H9 (cell line): ENCODE results near the gene CSMD2. TPM values are rescaled to one million over a fixed set of nuclear protein-coding genes. Genes with fewer than 3 reads are reported as not detected.

Source experiments
- DNase-seq: peaks from one replicate; pipeline ENCODE4 v3.0.0-alpha.2; 2017
- H2AFZ ChIP-seq: one replicate; pipeline ENCODE4 v1.6.1; 2013; ENCODE audit warnings: mild to moderate bottlenecking, low read length, control low read depth, moderate library complexity
- H2AK5ac ChIP-seq: 2 replicates; pipeline ENCODE4 v1.6.1; 2013; ENCODE audit warnings: low read length, control low read depth, mixed read lengths; ENCODE audit not compliant: insufficient read length
- H2BK120ac ChIP-seq: one replicate; pipeline ENCODE4 v1.6.1; 2013; ENCODE audit warnings: low read depth, mild to moderate bottlenecking, low read length, control low read depth, inconsistent platforms; ENCODE audit not compliant: poor library complexity, severe bottlenecking
- H2BK12ac ChIP-seq: 2 replicates; pipeline ENCODE4 v1.6.1; 2013; ENCODE audit warnings: low read length, control low read depth, mixed read lengths, low read depth; ENCODE audit not compliant: insufficient read length
- H2BK15ac ChIP-seq: 2 replicates; pipeline ENCODE4 v1.6.1; 2013; ENCODE audit warnings: low read depth, low read length, control low read depth
- H2BK20ac ChIP-seq: one replicate; pipeline ENCODE4 v1.6.1; 2013; ENCODE audit warnings: low read depth, mild to moderate bottlenecking, low read length, control low read depth, inconsistent platforms; ENCODE audit not compliant: poor library complexity, severe bottlenecking
- H2BK5ac ChIP-seq: 2 replicates; pipeline ENCODE4 v1.6.1; 2013; ENCODE audit warnings: low read length, control low read depth, mixed read lengths; ENCODE audit not compliant: insufficient read length
- H3K14ac ChIP-seq: 2 replicates; pipeline ENCODE4 v1.6.1; 2013; ENCODE audit warnings: low read length, control low read depth; ENCODE audit not compliant: insufficient read depth
- H3K18ac ChIP-seq: 2 replicates; pipeline ENCODE4 v1.6.1; 2013; ENCODE audit warnings: low read depth, mild to moderate bottlenecking, mixed read lengths, low read length, control low read depth; ENCODE audit not compliant: insufficient read length
- H3K23ac ChIP-seq: 2 replicates; pipeline ENCODE4 v1.6.1; 2013; ENCODE audit warnings: low read length, control low read depth, mixed read lengths, low read depth; ENCODE audit not compliant: insufficient read length
- H3K23me2 ChIP-seq: 2 replicates; pipeline ENCODE4 v1.6.1; 2013; ENCODE audit warnings: low read depth, mild to moderate bottlenecking, mixed read lengths, low read length, control low read depth; ENCODE audit not compliant: insufficient read length, poor library complexity, severe bottlenecking
- H3K27ac ChIP-seq: 2 replicates; pipeline ENCODE4 v1.5.1; 2013; ENCODE audit warnings: low read length, control low read depth, mixed read lengths, low read depth; ENCODE audit not compliant: insufficient read length
- H3K27me3 ChIP-seq: 2 replicates; pipeline ENCODE4 v1.6.1; 2013; ENCODE audit warnings: low read length, control low read depth, inconsistent platforms; ENCODE audit not compliant: insufficient read depth
- H3K4ac ChIP-seq: 2 replicates; pipeline ENCODE4 v1.6.1; 2013; ENCODE audit warnings: low read depth, mild to moderate bottlenecking, control low read depth, inconsistent platforms, low read length, moderate library complexity
- H3K4me1 ChIP-seq: 2 replicates; pipeline ENCODE4 v1.6.1; 2013; ENCODE audit warnings: low read length, control low read depth, inconsistent platforms; ENCODE audit not compliant: insufficient read depth
- H3K4me2 ChIP-seq: 2 replicates; pipeline ENCODE4 v1.6.1; 2013; ENCODE audit warnings: low read length, control low read depth, mixed read lengths; ENCODE audit not compliant: insufficient read length, insufficient read depth
- H3K56ac ChIP-seq: 2 replicates; pipeline ENCODE4 v1.6.1; 2013; ENCODE audit warnings: low read depth, mild to moderate bottlenecking, mixed read lengths, low read length, control low read depth; ENCODE audit not compliant: insufficient read length
- H3K79me1 ChIP-seq: 2 replicates; pipeline ENCODE4 v1.6.1; 2013; ENCODE audit warnings: low read depth, mild to moderate bottlenecking, moderate library complexity, low read length, control low read depth, inconsistent platforms; ENCODE audit not compliant: insufficient read depth, poor library complexity, severe bottlenecking
- H3K79me2 ChIP-seq: 2 replicates; pipeline ENCODE4 v1.6.1; 2013; ENCODE audit warnings: low read length, control low read depth, inconsistent platforms; ENCODE audit not compliant: insufficient read depth
- H3K9ac ChIP-seq: 2 replicates; pipeline ENCODE4 v1.6.1; 2013; ENCODE audit warnings: low read length, control low read depth, mixed read lengths; ENCODE audit not compliant: insufficient read length; ENCODE audit errors: extremely low read depth
- H3K9me3 ChIP-seq: one replicate; pipeline ENCODE4 v1.6.1; 2013; ENCODE audit warnings: low read depth, low read length, inconsistent platforms; ENCODE audit not compliant: control insufficient read depth
- H3T11ph ChIP-seq: one replicate; pipeline ENCODE4 v1.6.1; 2013; ENCODE audit warnings: mild to moderate bottlenecking, low read length, control low read depth, inconsistent platforms
- H4K20me1 ChIP-seq: one replicate; pipeline ENCODE4 v1.6.1; 2013; ENCODE audit not compliant: control insufficient read depth, insufficient read length, insufficient read depth
- H4K5ac ChIP-seq: 2 replicates; pipeline ENCODE4 v1.6.1; 2013; ENCODE audit warnings: low read depth, mild to moderate bottlenecking, mixed read lengths, low read length, control low read depth; ENCODE audit not compliant: insufficient read length
- H4K8ac ChIP-seq: replicated peaks from 2 replicates; pipeline ENCODE4 v1.6.1; 2013; ENCODE audit warnings: low read length, control low read depth, mixed read lengths, low read depth; ENCODE audit not compliant: insufficient read length
- H4K91ac ChIP-seq: 2 replicates; pipeline ENCODE4 v1.6.1; 2013; ENCODE audit warnings: low read depth, mild to moderate bottlenecking, moderate library complexity, mixed read lengths, low read length, control low read depth; ENCODE audit not compliant: insufficient read length
- H3K27ac Mint-ChIP-seq, 3 experiments: 2 replicates in 2 of 3; 3 replicates in 1 of 3; pipeline ENCODE4 v1.8.0; 2020 to 2021; ENCODE audit warnings: mixed read lengths in 3 of 3, mild to moderate bottlenecking in 1 of 3, moderate library complexity in 1 of 3
- H3K27me3 Mint-ChIP-seq: 2 replicates; pipeline ENCODE4 v1.8.0; 2021; ENCODE audit warnings: low read depth, mild to moderate bottlenecking, moderate library complexity, mixed read lengths
- H3K36me3 Mint-ChIP-seq, 3 experiments: 2 replicates in 2 of 3; 3 replicates in 1 of 3; pipeline ENCODE4 v1.8.0; 2020 to 2021; ENCODE audit warnings: low read depth in 3 of 3, mixed read lengths in 3 of 3; ENCODE audit not compliant: insufficient read depth in 1 of 3
- H3K4me1 Mint-ChIP-seq, 2 experiments: 2 replicates each; pipeline ENCODE4 v1.8.0; 2020; ENCODE audit warnings: mixed read lengths in 2 of 2
- H3K4me3 Mint-ChIP-seq, 2 experiments: 2 replicates in 1 of 2; 3 replicates in 1 of 2; pipeline ENCODE4 v1.8.0; 2020 to 2021; ENCODE audit warnings: mild to moderate bottlenecking in 2 of 2, mixed read lengths in 2 of 2, moderate library complexity in 1 of 2
- H3K9me3 Mint-ChIP-seq, 2 experiments: 2 replicates in 1 of 2; 3 replicates in 1 of 2; pipeline ENCODE4 v1.8.0; 2020; ENCODE audit warnings: mild to moderate bottlenecking in 2 of 2, mixed read lengths in 2 of 2, moderate library complexity in 1 of 2
- WGBS: extraction: QIAGEN DNeasy Blood & Tissue Kit; methylation state at CpG from one replicate; pipeline ENCODE4 v1.1.7; 2013; ENCODE audit warnings: missing lambda C conversion rate, low lambda C conversion rate, mixed read lengths; ENCODE audit not compliant: insufficient read length; ENCODE audit errors: extremely low coverage; 5-methylcytosine and 5-hydroxymethylcytosine counted together
- total RNA-seq: library from RNA; stranded (reverse); gene quantifications from 2 replicates; pipeline ENCODE4 v1.2.1, GENCODE V29; 2021
- TF ChIP-seq, protein P1 (sequence below): fragments of 200-600 bp; sonication (generic); conservative IDR thresholded peaks from 3 replicates; pipeline ENCODE4 v1.8.0; 2021; ENCODE audit warnings: antibody characterized with exemption, mild to moderate bottlenecking

CSMD2 gene
- total RNA-seq, 1 experiment from 2014 or later, result 6.4 TPM

DNA sequence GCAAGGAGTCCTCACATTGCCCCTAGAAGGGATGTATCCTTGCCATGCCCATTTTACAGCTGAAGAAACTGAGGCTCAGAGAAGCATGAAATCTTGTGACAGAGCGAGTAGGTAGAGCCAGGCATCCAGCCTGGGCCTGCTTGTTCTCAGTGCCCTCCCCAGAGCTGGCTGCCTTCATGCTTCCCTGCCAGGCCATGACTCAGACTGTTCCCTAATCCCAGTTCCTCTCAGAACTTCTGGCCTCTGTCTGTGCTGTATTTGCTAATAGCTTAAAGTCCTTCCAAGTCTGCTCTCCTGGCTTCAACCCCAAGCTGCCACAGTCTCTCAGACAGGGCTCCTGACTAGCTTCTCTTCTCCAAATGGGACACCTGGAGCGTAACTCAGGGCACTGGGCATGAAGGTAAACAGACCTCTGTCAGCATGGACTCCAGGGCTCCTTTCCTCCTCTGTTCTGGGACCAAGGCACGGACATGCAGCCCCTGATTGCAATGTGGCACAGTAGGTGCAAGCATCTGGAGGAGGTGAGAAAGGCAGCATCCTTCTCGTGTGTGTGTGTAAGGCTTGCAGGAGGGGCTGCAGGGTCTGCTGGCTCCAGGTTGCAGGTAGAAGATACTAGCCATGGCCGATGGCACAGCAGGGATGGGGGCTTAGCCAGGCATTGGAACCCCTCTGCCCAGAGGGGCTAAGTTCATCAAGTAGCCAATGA lies 178.5 kb downstream of the CSMD2 start:
- H2BK120ac ChIP-seq, result no peak overlapping the region
- no peak overlapping the region for H4K5ac ChIP-seq
- H2AFZ ChIP-seq, result no peak overlapping the region
- Mint-ChIP-seq H3K9me3 (no peaks in the 10 kb centered on the region; a peak in 1 of 5 replicates), H3K36me3 (no peaks in the 10 kb centered on the region), H3K4me1 (peaks cover 12 to 21% of the 10 kb centered on the region in 2 experiments), H3K27ac (no peak overlapping the region), H3K4me3 (no peak overlapping the region), H3K27me3 (no peaks in the 10 kb centered on the region)
- H2BK20ac ChIP-seq, result no peak overlapping the region
- no peak overlapping the region for H2AK5ac ChIP-seq
- no peak overlapping the region for H3K23ac ChIP-seq
- H3K18ac ChIP-seq, result no peak overlapping the region
- TF ChIP-seq, protein P1, sequence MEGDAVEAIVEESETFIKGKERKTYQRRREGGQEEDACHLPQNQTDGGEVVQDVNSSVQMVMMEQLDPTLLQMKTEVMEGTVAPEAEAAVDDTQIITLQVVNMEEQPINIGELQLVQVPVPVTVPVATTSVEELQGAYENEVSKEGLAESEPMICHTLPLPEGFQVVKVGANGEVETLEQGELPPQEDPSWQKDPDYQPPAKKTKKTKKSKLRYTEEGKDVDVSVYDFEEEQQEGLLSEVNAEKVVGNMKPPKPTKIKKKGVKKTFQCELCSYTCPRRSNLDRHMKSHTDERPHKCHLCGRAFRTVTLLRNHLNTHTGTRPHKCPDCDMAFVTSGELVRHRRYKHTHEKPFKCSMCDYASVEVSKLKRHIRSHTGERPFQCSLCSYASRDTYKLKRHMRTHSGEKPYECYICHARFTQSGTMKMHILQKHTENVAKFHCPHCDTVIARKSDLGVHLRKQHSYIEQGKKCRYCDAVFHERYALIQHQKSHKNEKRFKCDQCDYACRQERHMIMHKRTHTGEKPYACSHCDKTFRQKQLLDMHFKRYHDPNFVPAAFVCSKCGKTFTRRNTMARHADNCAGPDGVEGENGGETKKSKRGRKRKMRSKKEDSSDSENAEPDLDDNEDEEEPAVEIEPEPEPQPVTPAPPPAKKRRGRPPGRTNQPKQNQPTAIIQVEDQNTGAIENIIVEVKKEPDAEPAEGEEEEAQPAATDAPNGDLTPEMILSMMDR, result no peak
- no peak for DNase-seq
- H3K4ac ChIP-seq, result no peak overlapping the region
- H2BK5ac ChIP-seq, result no peak overlapping the region
- no peaks in the 10 kb centered on the region for H3K23me2 ChIP-seq
- H3T11ph ChIP-seq, result no peak overlapping the region
- no peaks in the 10 kb centered on the region for H4K20me1 ChIP-seq
- WGBS, result no CpG with 5 or more reads among the region's 5 CpGs
- no peaks in the 10 kb centered on the region for H3K27me3 ChIP-seq
- H3K56ac ChIP-seq, result no peak overlapping the region
- H3K4me2 ChIP-seq, result no peak overlapping the region
- no peaks in the 10 kb centered on the region for H3K4me1 ChIP-seq
- H4K8ac ChIP-seq, result no peak overlapping the region
- H2BK15ac ChIP-seq, result no peak overlapping the region
- no peaks in the 10 kb centered on the region for H3K9me3 ChIP-seq
- H3K9ac ChIP-seq, result no peak overlapping the region
- H3K14ac ChIP-seq, result no peak overlapping the region
- no peak overlapping the region for H2BK12ac ChIP-seq
- no peak overlapping the region for H3K27ac ChIP-seq
- no peaks in the 10 kb centered on the region for H3K79me2 ChIP-seq
- H4K91ac ChIP-seq, result no peak overlapping the region
- H3K79me1 ChIP-seq, result no peaks in the 10 kb centered on the region
